HEK293 (cell line): ENCODE results near the gene SLC24A2.
A peak's percentile ranks its signal among the peaks of the same experiment; 100 is the strongest.

Experiments
- CTCF ChIA-PET: fragments of 350-600 bp; formaldehyde crosslinking; extraction: SDS; loops from one replicate; lab custom pipeline; 2021; ENCODE audit warnings: antibody characterized with exemption; lab: Yijun Ruan, JAX
- POLR2A ChIA-PET: fragments of 300-600 bp; formaldehyde crosslinking; extraction: SDS; loops from one replicate; lab custom pipeline; 2020; ENCODE audit warnings: antibody characterized with exemption, inconsistent platforms; lab: Yijun Ruan, JAX
- H3K27ac ChIP-seq: fragments of 200-500 bp; sonication (Bioruptor generic); 2 replicates; pipeline ENCODE4 v1.5.1; 2014; ENCODE audit warnings: low read depth, low read length, control low read depth, inconsistent platforms; ENCODE audit errors: extremely low read depth
- H3K36me3 ChIP-seq, 2 experiments: fragments of 200-500 bp in 1 of 2; sonication (Bioruptor generic) in 1 of 2; 1 replicate in 1 of 2; 2 replicates in 1 of 2; pipeline ENCODE4 v1.5.1; 2014 to 2017; ENCODE audit warnings: inconsistent platforms in 2 of 2, low read length in 2 of 2; ENCODE audit not compliant: control insufficient read depth in 2 of 2, insufficient read depth in 1 of 2
- H3K4me1 ChIP-seq: fragments of 200-500 bp; sonication (Bioruptor generic); 2 replicates; pipeline ENCODE4 v1.5.1; 2014; ENCODE audit warnings: mild to moderate bottlenecking, low read length, inconsistent platforms; ENCODE audit not compliant: control insufficient read depth, insufficient read depth
- H3K4me3 ChIP-seq: 2 replicates; pipeline ENCODE4 v1.5.1; 2011; ENCODE audit warnings: low read depth, mild to moderate bottlenecking, control low read depth, low read length, moderate library complexity
- H3K9me3 ChIP-seq: fragments of 200-500 bp; sonication (Bioruptor generic); 2 replicates; pipeline ENCODE4 v1.5.1; 2014; ENCODE audit warnings: low read depth, low read length, inconsistent platforms; ENCODE audit not compliant: control insufficient read depth, insufficient read depth
- HOXD13 ChIP-seq: sonication (generic); formaldehyde crosslinking; IDR thresholded peaks from 2 replicates; pipeline ENCODE4 v1.8.0; 2022; ENCODE audit warnings: missing genetic modification reagents, borderline replicate concordance
- KLF16 ChIP-seq: fragments of 450-650 bp; formaldehyde crosslinking; IDR thresholded peaks from 2 replicates; pipeline ENCODE4 v1.5.1; 2017; ENCODE audit warnings: missing biosample characterization, missing genetic modification characterization
- MEIS1 ChIP-seq: sonication (generic); formaldehyde crosslinking; IDR thresholded peaks from 2 replicates; pipeline ENCODE4 v1.8.1; 2022; ENCODE audit warnings: missing genetic modification reagents, mild to moderate bottlenecking, borderline replicate concordance
- MZF1 ChIP-seq: fragments of 450-650 bp; formaldehyde crosslinking; IDR thresholded peaks from 2 replicates; pipeline ENCODE4 v1.5.1; 2017; ENCODE audit warnings: missing biosample characterization, missing genetic modification characterization, borderline replicate concordance
- PRDM1 ChIP-seq: fragments of 450-650 bp; formaldehyde crosslinking; IDR thresholded peaks from 2 replicates; pipeline ENCODE4; 2016; ENCODE audit warnings: missing biosample characterization, missing genetic modification characterization
- RBAK ChIP-seq: fragments of 450-650 bp; formaldehyde crosslinking; IDR thresholded peaks from 2 replicates; pipeline ENCODE4 v1.5.1; 2016; ENCODE audit warnings: missing biosample characterization, missing genetic modification characterization
- YY2 ChIP-seq: fragments of 450-650 bp; formaldehyde crosslinking; IDR thresholded peaks from 2 replicates; pipeline ENCODE4 v1.5.1; 2016; ENCODE audit warnings: missing biosample characterization, missing genetic modification characterization
- ZBTB1 ChIP-seq: fragments of 450-650 bp; formaldehyde crosslinking; IDR thresholded peaks from 2 replicates; pipeline ENCODE4 v1.5.1; 2016; ENCODE audit warnings: missing biosample characterization, missing genetic modification characterization
- ZBTB7A ChIP-seq: fragments of 450-650 bp; formaldehyde crosslinking; IDR thresholded peaks from 2 replicates; pipeline ENCODE4 v1.5.1; 2016; ENCODE audit warnings: low read depth, missing biosample characterization, missing genetic modification characterization
- ZFHX2 ChIP-seq: fragments of 450-650 bp; formaldehyde crosslinking; conservative IDR thresholded peaks from 2 replicates; pipeline ENCODE4 v1.5.1; 2016; ENCODE audit warnings: missing biosample characterization, missing genetic modification characterization
- ZFP3 ChIP-seq: fragments of 450-650 bp; formaldehyde crosslinking; IDR thresholded peaks from 2 replicates; pipeline ENCODE4 v1.5.1; 2016; ENCODE audit warnings: low read depth, missing biosample characterization, missing genetic modification characterization
- ZNF132 ChIP-seq: fragments of 450-650 bp; formaldehyde crosslinking; IDR thresholded peaks from 2 replicates; pipeline ENCODE4 v1.5.1; 2017; ENCODE audit warnings: missing biosample characterization, missing genetic modification characterization, borderline replicate concordance
- ZNF140 ChIP-seq: fragments of 450-650 bp; formaldehyde crosslinking; IDR thresholded peaks from 2 replicates; pipeline ENCODE4 v1.5.1; 2016; ENCODE audit warnings: missing biosample characterization, missing genetic modification characterization
- ZNF223 ChIP-seq: fragments of 450-650 bp; formaldehyde crosslinking; IDR thresholded peaks from 2 replicates; pipeline ENCODE4 v1.5.1; 2016; ENCODE audit warnings: missing biosample characterization, missing genetic modification characterization
- ZNF24 ChIP-seq: fragments of 450-650 bp; formaldehyde crosslinking; IDR thresholded peaks from 2 replicates; pipeline ENCODE4 v1.5.1; 2016; ENCODE audit warnings: missing biosample characterization, missing genetic modification characterization
- ZNF394 ChIP-seq: fragments of 450-650 bp; formaldehyde crosslinking; IDR thresholded peaks from 2 replicates; pipeline ENCODE4 v1.5.1; 2016; ENCODE audit warnings: missing biosample characterization, missing genetic modification characterization, mild to moderate bottlenecking, moderate library complexity, borderline replicate concordance
- ZNF510 ChIP-seq: fragments of 450-650 bp; formaldehyde crosslinking; IDR thresholded peaks from 2 replicates; pipeline ENCODE4 v1.5.1; 2018; ENCODE audit warnings: mild to moderate bottlenecking, missing genetic modification characterization, missing biosample characterization; ENCODE audit not compliant: insufficient replicate concordance
- ZNF549 ChIP-seq: fragments of 450-650 bp; IDR thresholded peaks from 2 replicates; pipeline ENCODE4 v1.5.1; 2018; ENCODE audit warnings: missing biosample characterization, missing genetic modification characterization, mild to moderate bottlenecking, inconsistent platforms, moderate library complexity
- ZNF585B ChIP-seq: fragments of 450-650 bp; formaldehyde crosslinking; IDR thresholded peaks from 2 replicates; pipeline ENCODE4 v1.5.1; 2016; ENCODE audit warnings: missing biosample characterization, missing genetic modification characterization
- ZNF658 ChIP-seq: fragments of 450-650 bp; formaldehyde crosslinking; IDR thresholded peaks from 2 replicates; pipeline ENCODE4; 2016; ENCODE audit warnings: missing biosample characterization, missing genetic modification characterization
- TF ChIP-seq, protein P1 (sequence below): fragments of 450-650 bp; formaldehyde crosslinking; IDR thresholded peaks from 2 replicates; pipeline ENCODE4 v1.5.1; 2016; ENCODE audit warnings: missing biosample characterization, missing genetic modification characterization
- TF ChIP-seq, protein P2 (sequence below): fragments of 450-650 bp; formaldehyde crosslinking; IDR thresholded peaks from 2 replicates; pipeline ENCODE4 v1.5.1; 2016; ENCODE audit warnings: missing biosample characterization, missing genetic modification characterization
- TF ChIP-seq, protein P3 (sequence below): fragments of 450-650 bp; formaldehyde crosslinking; IDR thresholded peaks from 2 replicates; pipeline ENCODE4 v1.5.1; 2016; ENCODE audit warnings: missing biosample characterization, missing genetic modification characterization

The SLC24A2 gene

DNA sequence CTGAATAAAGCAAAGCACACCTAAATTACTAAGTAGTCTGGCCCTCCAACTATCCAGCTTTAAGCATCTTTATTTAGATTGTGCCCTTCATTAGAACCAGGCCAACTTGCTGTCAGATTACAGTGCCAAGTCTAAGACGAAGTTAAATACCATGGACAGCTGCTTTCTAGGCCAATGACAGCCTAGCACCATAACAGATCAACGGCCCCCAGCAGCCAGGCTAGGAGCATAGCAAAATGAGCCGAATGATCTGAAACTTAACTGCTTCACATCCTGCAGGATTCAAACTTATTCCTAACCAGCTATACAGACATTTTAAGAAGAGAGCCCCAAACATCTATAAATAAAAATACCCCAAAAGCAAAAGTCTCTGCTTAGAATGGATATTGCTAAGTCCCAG lies 6.8 kb downstream of the SLC24A2 start:
- POLR2A ChIA-PET = no interaction called here
- no peak for TF ChIP-seq ZNF658 (tag by site-specific recombination)
- TF ChIP-seq MEIS1 (CRISPR knock-in tag) = no peak
- TF ChIP-seq, protein P1, sequence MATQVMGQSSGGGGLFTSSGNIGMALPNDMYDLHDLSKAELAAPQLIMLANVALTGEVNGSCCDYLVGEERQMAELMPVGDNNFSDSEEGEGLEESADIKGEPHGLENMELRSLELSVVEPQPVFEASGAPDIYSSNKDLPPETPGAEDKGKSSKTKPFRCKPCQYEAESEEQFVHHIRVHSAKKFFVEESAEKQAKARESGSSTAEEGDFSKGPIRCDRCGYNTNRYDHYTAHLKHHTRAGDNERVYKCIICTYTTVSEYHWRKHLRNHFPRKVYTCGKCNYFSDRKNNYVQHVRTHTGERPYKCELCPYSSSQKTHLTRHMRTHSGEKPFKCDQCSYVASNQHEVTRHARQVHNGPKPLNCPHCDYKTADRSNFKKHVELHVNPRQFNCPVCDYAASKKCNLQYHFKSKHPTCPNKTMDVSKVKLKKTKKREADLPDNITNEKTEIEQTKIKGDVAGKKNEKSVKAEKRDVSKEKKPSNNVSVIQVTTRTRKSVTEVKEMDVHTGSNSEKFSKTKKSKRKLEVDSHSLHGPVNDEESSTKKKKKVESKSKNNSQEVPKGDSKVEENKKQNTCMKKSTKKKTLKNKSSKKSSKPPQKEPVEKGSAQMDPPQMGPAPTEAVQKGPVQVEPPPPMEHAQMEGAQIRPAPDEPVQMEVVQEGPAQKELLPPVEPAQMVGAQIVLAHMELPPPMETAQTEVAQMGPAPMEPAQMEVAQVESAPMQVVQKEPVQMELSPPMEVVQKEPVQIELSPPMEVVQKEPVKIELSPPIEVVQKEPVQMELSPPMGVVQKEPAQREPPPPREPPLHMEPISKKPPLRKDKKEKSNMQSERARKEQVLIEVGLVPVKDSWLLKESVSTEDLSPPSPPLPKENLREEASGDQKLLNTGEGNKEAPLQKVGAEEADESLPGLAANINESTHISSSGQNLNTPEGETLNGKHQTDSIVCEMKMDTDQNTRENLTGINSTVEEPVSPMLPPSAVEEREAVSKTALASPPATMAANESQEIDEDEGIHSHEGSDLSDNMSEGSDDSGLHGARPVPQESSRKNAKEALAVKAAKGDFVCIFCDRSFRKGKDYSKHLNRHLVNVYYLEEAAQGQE (tag by site-specific recombination) = peak; percentile 93
- no peak for TF ChIP-seq RBAK (tag by site-specific recombination)
- H3K9me3 ChIP-seq = no peaks in the 10 kb centered on the region
- CTCF ChIA-PET = no interaction called here
- H3K27ac ChIP-seq = no peak overlapping the region
- no peaks in the 10 kb centered on the region for H3K4me1 ChIP-seq
- no peaks in the 10 kb centered on the region for H3K36me3 ChIP-seq
- no peak overlapping the region for H3K4me3 ChIP-seq

DNA sequence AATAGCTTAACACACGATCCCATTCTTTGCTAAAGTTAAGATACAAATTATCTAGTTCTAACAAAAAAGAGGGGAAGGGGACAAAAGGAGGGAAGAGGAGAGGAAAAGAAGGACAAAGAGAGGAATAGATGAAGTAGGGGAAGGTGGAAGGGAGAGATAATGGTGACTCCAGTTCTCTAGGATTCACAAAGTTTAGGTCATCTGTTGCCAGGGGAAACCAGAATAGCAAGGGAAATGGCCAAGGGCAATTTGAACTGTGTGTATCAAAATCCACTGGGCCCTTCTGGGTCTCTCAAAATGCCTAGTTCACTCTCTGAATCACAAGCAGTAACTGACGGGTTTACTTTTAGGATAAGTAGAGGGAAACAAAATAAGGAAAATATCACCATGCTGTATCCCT lies 7.6 kb downstream of the SLC24A2 start:
- no peaks in the 10 kb centered on the region for H3K9me3 ChIP-seq
- no peak for TF ChIP-seq ZBTB1
- TF ChIP-seq, protein P2, sequence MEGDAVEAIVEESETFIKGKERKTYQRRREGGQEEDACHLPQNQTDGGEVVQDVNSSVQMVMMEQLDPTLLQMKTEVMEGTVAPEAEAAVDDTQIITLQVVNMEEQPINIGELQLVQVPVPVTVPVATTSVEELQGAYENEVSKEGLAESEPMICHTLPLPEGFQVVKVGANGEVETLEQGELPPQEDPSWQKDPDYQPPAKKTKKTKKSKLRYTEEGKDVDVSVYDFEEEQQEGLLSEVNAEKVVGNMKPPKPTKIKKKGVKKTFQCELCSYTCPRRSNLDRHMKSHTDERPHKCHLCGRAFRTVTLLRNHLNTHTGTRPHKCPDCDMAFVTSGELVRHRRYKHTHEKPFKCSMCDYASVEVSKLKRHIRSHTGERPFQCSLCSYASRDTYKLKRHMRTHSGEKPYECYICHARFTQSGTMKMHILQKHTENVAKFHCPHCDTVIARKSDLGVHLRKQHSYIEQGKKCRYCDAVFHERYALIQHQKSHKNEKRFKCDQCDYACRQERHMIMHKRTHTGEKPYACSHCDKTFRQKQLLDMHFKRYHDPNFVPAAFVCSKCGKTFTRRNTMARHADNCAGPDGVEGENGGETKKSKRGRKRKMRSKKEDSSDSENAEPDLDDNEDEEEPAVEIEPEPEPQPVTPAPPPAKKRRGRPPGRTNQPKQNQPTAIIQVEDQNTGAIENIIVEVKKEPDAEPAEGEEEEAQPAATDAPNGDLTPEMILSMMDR = no peak
- TF ChIP-seq, protein P3, sequence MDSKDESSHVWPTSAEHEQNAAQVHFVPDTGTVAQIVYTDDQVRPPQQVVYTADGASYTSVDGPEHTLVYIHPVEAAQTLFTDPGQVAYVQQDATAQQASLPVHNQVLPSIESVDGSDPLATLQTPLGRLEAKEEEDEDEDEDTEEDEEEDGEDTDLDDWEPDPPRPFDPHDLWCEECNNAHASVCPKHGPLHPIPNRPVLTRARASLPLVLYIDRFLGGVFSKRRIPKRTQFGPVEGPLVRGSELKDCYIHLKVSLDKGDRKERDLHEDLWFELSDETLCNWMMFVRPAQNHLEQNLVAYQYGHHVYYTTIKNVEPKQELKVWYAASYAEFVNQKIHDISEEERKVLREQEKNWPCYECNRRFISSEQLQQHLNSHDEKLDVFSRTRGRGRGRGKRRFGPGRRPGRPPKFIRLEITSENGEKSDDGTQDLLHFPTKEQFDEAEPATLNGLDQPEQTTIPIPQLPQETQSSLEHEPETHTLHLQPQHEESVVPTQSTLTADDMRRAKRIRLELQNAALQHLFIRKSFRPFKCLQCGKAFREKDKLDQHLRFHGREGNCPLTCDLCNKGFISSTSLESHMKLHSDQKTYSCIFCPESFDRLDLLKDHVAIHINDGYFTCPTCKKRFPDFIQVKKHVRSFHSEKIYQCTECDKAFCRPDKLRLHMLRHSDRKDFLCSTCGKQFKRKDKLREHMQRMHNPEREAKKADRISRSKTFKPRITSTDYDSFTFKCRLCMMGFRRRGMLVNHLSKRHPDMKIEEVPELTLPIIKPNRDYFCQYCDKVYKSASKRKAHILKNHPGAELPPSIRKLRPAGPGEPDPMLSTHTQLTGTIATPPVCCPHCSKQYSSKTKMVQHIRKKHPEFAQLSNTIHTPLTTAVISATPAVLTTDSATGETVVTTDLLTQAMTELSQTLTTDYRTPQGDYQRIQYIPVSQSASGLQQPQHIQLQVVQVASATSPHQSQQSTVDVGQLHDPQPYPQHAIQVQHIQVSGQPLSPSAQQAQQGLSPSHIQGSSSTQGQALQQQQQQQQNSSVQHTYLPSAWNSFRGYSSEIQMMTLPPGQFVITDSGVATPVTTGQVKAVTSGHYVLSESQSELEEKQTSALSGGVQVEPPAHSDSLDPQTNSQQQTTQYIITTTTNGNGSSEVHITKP (tag by site-specific recombination) = no peak
- no peak for TF ChIP-seq ZBTB7A (tag by site-specific recombination)
- TF ChIP-seq HOXD13 = no peak
- TF ChIP-seq ZNF394 (tag by site-specific recombination) = no peak
- TF ChIP-seq ZFHX2 = no peak
- TF ChIP-seq YY2 (tag by site-specific recombination) = no peak
- no peak for TF ChIP-seq ZFP3
- no peak for TF ChIP-seq ZNF549 (tag by site-specific recombination)
- no peak for TF ChIP-seq ZNF223
- TF ChIP-seq ZNF510 (tag by site-specific recombination) = no peak
- no peak for TF ChIP-seq PRDM1
- no peak for TF ChIP-seq ZNF24 (tag by site-specific recombination)
- no peak for TF ChIP-seq MZF1 (tag by site-specific recombination)
- no peak for TF ChIP-seq ZNF585B
- no peak for TF ChIP-seq KLF16 (tag by site-specific recombination)
- TF ChIP-seq ZNF132 = no peak
- no peak for TF ChIP-seq ZNF140 (tag by site-specific recombination)
- H3K27ac ChIP-seq = no peak overlapping the region
- no peak overlapping the region for H3K4me3 ChIP-seq
- H3K36me3 ChIP-seq = no peaks in the 10 kb centered on the region
- CTCF ChIA-PET = no interaction called here
- no peaks in the 10 kb centered on the region for H3K4me1 ChIP-seq
- POLR2A ChIA-PET = no interaction called here
